OCI-LY1 (cell line): ENCODE data around the gene SIX5.

Experiments
- H2AFZ ChIP-seq: fragments of 200-600 bp; sonication (generic), shearing (Covaris generic); 2 replicates; pipeline ENCODE4 v1.6.0; 2014; ENCODE audit warnings: antibody characterized with exemption, mild to moderate bottlenecking, low read length
- H3F3A ChIP-seq: fragments of 200-600 bp; sonication (generic), shearing (Covaris generic); 2 replicates; pipeline ENCODE4 v1.6.0; 2014; ENCODE audit warnings: mild to moderate bottlenecking, antibody characterized with exemption, low read length, moderate library complexity; ENCODE audit not compliant: insufficient read depth
- H3K27ac ChIP-seq: fragments of 200-600 bp; sonication (generic); 2 replicates; pipeline ENCODE4 v1.5.1; 2014; ENCODE audit warnings: low read length, mixed run types, mild to moderate bottlenecking, low read depth; ENCODE audit not compliant: poor library complexity, severe bottlenecking
- H3K27me3 ChIP-seq: fragments of 200-600 bp; sonication (generic); 2 replicates; pipeline ENCODE4 v1.6.0; 2014; ENCODE audit warnings: antibody characterized with exemption, mild to moderate bottlenecking, low read length, moderate library complexity; ENCODE audit not compliant: insufficient read depth
- H3K36me3 ChIP-seq: fragments of 200-600 bp; sonication (generic); 2 replicates; pipeline ENCODE4 v1.6.1; 2014; ENCODE audit warnings: mild to moderate bottlenecking, antibody characterized with exemption, low read length, moderate library complexity, mixed read lengths; ENCODE audit not compliant: insufficient read depth
- H3K4me1 ChIP-seq: fragments of 200-600 bp; sonication (generic); 2 replicates; pipeline ENCODE4 v1.5.1; 2014; ENCODE audit warnings: mild to moderate bottlenecking, low read length, moderate library complexity; ENCODE audit not compliant: insufficient read depth, severe bottlenecking
- H3K4me2 ChIP-seq: fragments of 200-600 bp; sonication (generic), shearing (Covaris generic); 2 replicates; pipeline ENCODE4 v1.6.1; 2014; ENCODE audit warnings: low read length
- H3K4me3 ChIP-seq: fragments of 200-600 bp; sonication (generic); 2 replicates; pipeline ENCODE4 v1.5.1; 2014; ENCODE audit warnings: low read length, low read depth, mild to moderate bottlenecking, mixed read lengths; ENCODE audit not compliant: poor library complexity, severe bottlenecking
- H3K79me2 ChIP-seq: fragments of 200-600 bp; shearing (Covaris generic); 2 replicates; pipeline ENCODE4 v1.6.1; 2016; ENCODE audit warnings: mixed run types, low read length, mixed read lengths; ENCODE audit not compliant: insufficient read depth
- H3K9ac ChIP-seq: fragments of 200-600 bp; sonication (generic), shearing (Covaris generic); 2 replicates; pipeline ENCODE4 v1.6.1; 2014; ENCODE audit warnings: mild to moderate bottlenecking, low read length, mixed read lengths
- H3K9me2 ChIP-seq: fragments of 200-600 bp; sonication (generic), shearing (Covaris generic); 2 replicates; pipeline ENCODE4 v1.6.1; 2014; ENCODE audit warnings: low read depth, mild to moderate bottlenecking, low read length, mixed read lengths
- H3K9me3 ChIP-seq: fragments of 200-600 bp; shearing (Covaris generic); 2 replicates; pipeline ENCODE4 v1.6.1; 2014; ENCODE audit warnings: low read length, mixed read lengths
- H4K20me1 ChIP-seq: fragments of 200-600 bp; sonication (generic), shearing (Covaris generic); 2 replicates; pipeline ENCODE4 v1.6.0; 2016; ENCODE audit warnings: mild to moderate bottlenecking, low read length; ENCODE audit not compliant: insufficient read depth
- EZH2 ChIP-seq: fragments of 200-600 bp; sonication (generic), shearing (Covaris generic); IDR thresholded peaks from 2 replicates; pipeline ENCODE4 v1.8.0; 2017; ENCODE audit warnings: borderline replicate concordance, mixed run types, mild to moderate bottlenecking, antibody characterized with exemption, low read length, moderate library complexity, mixed read lengths
- TF ChIP-seq, protein P1 (sequence below): fragments of 200-600 bp; sonication (generic), shearing (Covaris generic); IDR thresholded peaks from 2 replicates; pipeline ENCODE4 v1.5.1; 2017; ENCODE audit warnings: mild to moderate bottlenecking, antibody characterized with exemption, low read length, moderate library complexity, mixed read lengths

Gene SIX5

DNA sequence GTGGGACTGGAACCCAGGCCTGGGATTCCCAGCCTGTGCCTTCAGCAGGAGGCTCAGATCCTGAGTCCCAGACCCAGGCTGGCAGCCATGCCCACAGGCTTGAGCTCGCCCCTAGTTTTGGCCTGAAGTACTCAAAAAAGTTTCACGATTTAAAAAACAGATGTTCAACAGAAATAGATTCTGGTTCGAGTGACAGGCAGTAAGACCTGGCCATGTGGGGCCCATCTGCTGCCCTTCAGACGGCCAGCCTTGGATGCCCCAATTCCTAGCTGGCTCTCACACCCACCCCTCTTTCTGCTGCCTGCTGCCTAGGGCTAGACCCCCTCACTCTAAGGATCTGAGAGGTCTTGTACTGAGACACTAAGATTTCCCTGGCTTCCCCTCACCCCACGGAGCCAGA, 16.0 kb upstream of the SIX5 start:
- H4K20me1 ChIP-seq, result no peaks in the 10 kb centered on the region
- no peak overlapping the region for H3K9ac ChIP-seq
- H3K4me2 ChIP-seq, result no peak overlapping the region
- no peak for TF ChIP-seq EZH2
- TF ChIP-seq, protein P1, sequence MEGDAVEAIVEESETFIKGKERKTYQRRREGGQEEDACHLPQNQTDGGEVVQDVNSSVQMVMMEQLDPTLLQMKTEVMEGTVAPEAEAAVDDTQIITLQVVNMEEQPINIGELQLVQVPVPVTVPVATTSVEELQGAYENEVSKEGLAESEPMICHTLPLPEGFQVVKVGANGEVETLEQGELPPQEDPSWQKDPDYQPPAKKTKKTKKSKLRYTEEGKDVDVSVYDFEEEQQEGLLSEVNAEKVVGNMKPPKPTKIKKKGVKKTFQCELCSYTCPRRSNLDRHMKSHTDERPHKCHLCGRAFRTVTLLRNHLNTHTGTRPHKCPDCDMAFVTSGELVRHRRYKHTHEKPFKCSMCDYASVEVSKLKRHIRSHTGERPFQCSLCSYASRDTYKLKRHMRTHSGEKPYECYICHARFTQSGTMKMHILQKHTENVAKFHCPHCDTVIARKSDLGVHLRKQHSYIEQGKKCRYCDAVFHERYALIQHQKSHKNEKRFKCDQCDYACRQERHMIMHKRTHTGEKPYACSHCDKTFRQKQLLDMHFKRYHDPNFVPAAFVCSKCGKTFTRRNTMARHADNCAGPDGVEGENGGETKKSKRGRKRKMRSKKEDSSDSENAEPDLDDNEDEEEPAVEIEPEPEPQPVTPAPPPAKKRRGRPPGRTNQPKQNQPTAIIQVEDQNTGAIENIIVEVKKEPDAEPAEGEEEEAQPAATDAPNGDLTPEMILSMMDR, result no peak
- H3F3A ChIP-seq, result no peaks in the 10 kb centered on the region
- H3K36me3 ChIP-seq, result peaks cover 39% of the 10 kb centered on the region
- no peaks in the 10 kb centered on the region for H3K27me3 ChIP-seq
- H3K9me2 ChIP-seq, result no peaks in the 10 kb centered on the region
- no peaks in the 10 kb centered on the region for H3K79me2 ChIP-seq
- no peak overlapping the region for H3K4me3 ChIP-seq
- no peaks in the 10 kb centered on the region for H3K4me1 ChIP-seq
- no peaks in the 10 kb centered on the region for H3K9me3 ChIP-seq
- H3K27ac ChIP-seq, result no peak overlapping the region
- no peak overlapping the region for H2AFZ ChIP-seq

DNA sequence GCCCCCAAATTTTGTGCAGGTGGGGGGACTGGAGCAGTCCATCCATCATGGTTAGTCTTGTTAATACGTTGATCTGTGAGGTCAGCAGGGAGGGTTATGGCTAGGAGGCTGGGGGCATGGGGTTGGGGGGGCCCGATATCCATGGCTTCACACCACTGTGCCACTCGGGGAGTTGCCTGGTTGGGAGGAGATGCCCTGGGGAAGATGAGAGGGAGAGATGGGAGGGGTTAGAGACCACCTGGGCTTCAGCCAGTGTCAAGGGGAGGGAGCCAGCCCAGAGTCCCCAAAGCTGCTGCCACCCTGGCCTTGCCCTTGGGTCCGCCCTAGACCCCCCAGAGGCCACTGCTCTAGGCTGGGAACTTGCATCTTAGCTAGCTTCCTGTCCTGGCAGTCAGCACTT, 15.0 kb upstream of the SIX5 start:
- no peak for TF ChIP-seq EZH2
- TF ChIP-seq, protein P1, result no peak
- Histone ChIP-seq H3K36me3 (peaks cover 33% of the 10 kb centered on the region), H3K4me1 (peaks cover 3% of the 10 kb centered on the region), H3K4me2 (no peak overlapping the region), H3K27ac (no peak overlapping the region), H3K9me2 (no peaks in the 10 kb centered on the region), H3K9ac (no peak overlapping the region), H3K79me2 (no peaks in the 10 kb centered on the region), H4K20me1 (no peaks in the 10 kb centered on the region), H3F3A (no peaks in the 10 kb centered on the region), H3K4me3 (no peak overlapping the region), H2AFZ (no peak overlapping the region), H3K27me3 (no peaks in the 10 kb centered on the region), H3K9me3 (no peaks in the 10 kb centered on the region)

DNA sequence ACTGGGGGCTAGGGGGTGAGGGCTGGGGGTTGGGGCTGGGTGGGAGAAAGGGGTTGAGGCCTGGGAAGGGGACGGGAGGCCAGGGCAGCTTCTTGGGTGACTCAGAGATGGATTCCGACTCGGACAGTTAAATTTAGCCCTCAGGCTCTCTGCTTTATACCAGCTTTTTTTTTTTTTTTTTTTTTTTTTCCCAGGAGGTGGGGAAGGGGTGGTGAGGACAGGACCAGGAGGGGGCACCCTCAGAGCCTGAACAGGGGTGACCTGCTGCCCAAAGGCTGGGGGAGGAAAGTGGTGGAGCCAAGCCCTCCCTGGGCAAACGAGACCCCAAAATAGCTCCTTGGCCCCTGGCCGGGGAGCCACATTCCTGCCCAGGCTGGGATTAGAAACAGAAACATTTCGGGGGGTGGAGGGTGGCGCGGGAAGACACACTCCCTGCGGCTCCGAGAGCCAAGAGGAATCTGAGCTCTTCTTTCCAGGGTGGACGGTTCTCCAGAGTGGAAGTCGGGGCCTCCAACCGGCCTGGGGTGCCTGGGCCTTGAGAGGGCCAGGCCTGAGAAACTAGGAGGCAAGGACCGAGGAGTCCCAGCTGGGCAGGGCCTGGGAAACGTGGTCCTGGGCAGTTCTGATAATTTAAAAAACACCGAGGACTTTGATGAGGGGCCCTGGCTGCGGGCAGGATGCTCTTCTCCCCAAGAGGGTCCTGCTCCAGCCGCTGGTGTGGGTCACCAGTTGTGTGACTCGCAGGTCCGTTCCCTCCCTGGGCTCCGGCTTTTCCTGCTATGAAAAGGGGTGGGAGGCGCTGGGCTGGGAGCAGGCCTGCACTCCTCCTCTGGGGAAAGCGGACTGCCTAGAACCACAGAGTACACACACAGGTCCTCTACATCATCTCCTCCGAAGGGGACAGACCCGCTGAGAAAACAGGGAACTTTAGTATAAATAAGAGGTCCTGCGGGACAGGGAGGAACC, 14.1 kb upstream of the SIX5 start:
- TF ChIP-seq, protein P1, result no peak
- Histone ChIP-seq H3K4me2 (no peak overlapping the region), H3K27me3 (no peaks in the 10 kb centered on the region), H3K27ac (no peak overlapping the region), H3K36me3 (peaks cover 23% of the 10 kb centered on the region), H3K79me2 (no peaks in the 10 kb centered on the region), H3K4me1 (peaks cover 10% of the 10 kb centered on the region), H2AFZ (no peak overlapping the region), H3K9me3 (no peaks in the 10 kb centered on the region), H3K9ac (no peak overlapping the region), H3K4me3 (no peak overlapping the region), H4K20me1 (no peaks in the 10 kb centered on the region), H3F3A (no peaks in the 10 kb centered on the region), H3K9me2 (no peaks in the 10 kb centered on the region)
